ENCODE data around the gene UHRF2. TPM values are rescaled to one million over a fixed set of nuclear protein-coding genes. Genes with fewer than 3 reads are reported as not detected.

Gene UHRF2
- total RNA-seq, 1 experiment from 2014 or later, result 39.0 TPM

DNA sequence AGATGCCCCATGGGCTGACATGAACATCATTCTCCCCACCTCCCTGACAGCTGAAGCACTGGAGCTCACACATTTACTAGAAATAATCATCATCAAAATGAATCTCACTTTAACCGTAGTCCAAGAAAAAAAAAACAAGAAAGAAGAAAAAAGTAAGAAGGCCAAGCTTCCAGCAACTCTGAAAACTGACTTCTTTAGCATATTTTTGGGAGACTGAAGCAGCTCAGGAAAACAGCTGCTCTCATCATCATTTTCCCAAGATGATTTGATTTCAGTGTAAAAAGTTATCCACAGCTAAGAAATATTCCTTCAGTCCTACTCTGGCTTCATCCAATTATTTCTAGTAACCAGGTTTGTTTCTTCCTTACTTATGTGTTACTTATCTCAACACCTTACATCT lies 140.9 kb downstream of the UHRF2 start:
- Mint-ChIP-seq H3K4me3 (no peak overlapping the region), H3K9me3 (no peaks in the 10 kb centered on the region), H3K27ac (no peak overlapping the region), H3K4me1 (peaks cover 13% of the 10 kb centered on the region), H3K27me3 (ENCODE audit: low read depth) (no peaks in the 10 kb centered on the region), H3K36me3 (peaks cover 80% of the 10 kb centered on the region)
- TF ChIP-seq SMAD3 (CRISPR knock-in tag; IDR thresholded peaks at IDR 0.05; ENCODE audit: borderline replicate concordance), result no peak
- TF ChIP-seq, protein P1, sequence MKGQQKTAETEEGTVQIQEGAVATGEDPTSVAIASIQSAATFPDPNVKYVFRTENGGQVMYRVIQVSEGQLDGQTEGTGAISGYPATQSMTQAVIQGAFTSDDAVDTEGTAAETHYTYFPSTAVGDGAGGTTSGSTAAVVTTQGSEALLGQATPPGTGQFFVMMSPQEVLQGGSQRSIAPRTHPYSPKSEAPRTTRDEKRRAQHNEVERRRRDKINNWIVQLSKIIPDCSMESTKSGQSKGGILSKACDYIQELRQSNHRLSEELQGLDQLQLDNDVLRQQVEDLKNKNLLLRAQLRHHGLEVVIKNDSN (CRISPR knock-in tag; IDR thresholded peaks at IDR 0.05), result no peak
- TF ChIP-seq, protein P2, sequence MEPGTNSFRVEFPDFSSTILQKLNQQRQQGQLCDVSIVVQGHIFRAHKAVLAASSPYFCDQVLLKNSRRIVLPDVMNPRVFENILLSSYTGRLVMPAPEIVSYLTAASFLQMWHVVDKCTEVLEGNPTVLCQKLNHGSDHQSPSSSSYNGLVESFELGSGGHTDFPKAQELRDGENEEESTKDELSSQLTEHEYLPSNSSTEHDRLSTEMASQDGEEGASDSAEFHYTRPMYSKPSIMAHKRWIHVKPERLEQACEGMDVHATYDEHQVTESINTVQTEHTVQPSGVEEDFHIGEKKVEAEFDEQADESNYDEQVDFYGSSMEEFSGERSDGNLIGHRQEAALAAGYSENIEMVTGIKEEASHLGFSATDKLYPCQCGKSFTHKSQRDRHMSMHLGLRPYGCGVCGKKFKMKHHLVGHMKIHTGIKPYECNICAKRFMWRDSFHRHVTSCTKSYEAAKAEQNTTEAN (CRISPR knock-in tag; IDR thresholded peaks at IDR 0.05), result no peak
- TF ChIP-seq CREM (CRISPR knock-in tag; IDR thresholded peaks at IDR 0.05), result no peak
- no peak for TF ChIP-seq ZNF423 (CRISPR knock-in tag; IDR thresholded peaks at IDR 0.05)
- TF ChIP-seq, protein P3, sequence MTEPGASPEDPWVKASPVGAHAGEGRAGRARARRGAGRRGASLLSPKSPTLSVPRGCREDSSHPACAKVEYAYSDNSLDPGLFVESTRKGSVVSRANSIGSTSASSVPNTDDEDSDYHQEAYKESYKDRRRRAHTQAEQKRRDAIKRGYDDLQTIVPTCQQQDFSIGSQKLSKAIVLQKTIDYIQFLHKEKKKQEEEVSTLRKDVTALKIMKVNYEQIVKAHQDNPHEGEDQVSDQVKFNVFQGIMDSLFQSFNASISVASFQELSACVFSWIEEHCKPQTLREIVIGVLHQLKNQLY (CRISPR knock-in tag; IDR thresholded peaks at IDR 0.05), result no peak
- TF ChIP-seq OVOL2 (CRISPR knock-in tag; IDR thresholded peaks at IDR 0.05; ENCODE audit: borderline replicate concordance), result no peak
- TF ChIP-seq, protein P4, sequence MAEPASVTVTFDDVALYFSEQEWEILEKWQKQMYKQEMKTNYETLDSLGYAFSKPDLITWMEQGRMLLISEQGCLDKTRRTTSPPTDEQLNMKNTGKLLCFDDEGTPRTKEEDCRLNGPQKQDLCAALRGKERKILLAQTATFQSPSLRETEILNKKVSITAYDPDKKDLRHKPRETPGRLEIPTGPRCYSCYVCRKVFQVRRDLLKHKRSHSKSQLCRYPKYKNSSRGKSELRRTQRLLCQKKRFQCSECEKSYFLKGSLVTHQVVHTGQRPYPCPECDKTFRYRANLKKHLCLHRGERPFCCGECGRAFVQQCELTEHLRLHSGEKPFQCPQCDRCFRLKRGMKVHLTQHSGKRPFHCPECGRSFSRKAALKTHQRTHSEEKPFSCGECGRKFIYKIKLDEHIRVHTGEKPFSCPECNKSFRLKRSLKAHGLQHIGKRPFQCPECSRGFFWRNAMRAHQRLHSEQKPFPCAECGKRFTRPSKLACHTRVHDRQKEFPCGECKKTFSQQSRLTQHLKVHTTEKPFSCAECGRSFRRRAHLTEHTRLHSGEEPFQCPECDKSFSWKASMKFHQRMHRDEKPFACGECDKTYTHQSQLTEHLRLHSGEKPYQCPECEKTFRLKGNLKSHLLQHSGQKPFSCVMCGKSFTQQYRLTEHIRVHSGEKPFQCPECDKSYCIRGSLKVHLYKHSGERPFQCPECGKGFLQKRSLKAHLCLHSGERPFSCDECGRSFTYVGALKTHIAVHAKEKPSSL (CRISPR knock-in tag; conservative IDR thresholded peaks at IDR 0.05), result no peak
- TF ChIP-seq, protein P5, sequence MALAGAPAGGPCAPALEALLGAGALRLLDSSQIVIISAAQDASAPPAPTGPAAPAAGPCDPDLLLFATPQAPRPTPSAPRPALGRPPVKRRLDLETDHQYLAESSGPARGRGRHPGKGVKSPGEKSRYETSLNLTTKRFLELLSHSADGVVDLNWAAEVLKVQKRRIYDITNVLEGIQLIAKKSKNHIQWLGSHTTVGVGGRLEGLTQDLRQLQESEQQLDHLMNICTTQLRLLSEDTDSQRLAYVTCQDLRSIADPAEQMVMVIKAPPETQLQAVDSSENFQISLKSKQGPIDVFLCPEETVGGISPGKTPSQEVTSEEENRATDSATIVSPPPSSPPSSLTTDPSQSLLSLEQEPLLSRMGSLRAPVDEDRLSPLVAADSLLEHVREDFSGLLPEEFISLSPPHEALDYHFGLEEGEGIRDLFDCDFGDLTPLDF (CRISPR knock-in tag; IDR thresholded peaks at IDR 0.05), result no peak
- no peak for TF ChIP-seq ZNF219 (CRISPR knock-in tag; IDR thresholded peaks at IDR 0.05; ENCODE audit: borderline replicate concordance)
- TF ChIP-seq GABPB1 (CRISPR knock-in tag; IDR thresholded peaks at IDR 0.05), result no peak
- no peak for TF ChIP-seq SOX15 (CRISPR knock-in tag; IDR thresholded peaks at IDR 0.05)
- no peak for TF ChIP-seq ETV6 (CRISPR knock-in tag; IDR thresholded peaks at IDR 0.05)
- TF ChIP-seq, protein P6, sequence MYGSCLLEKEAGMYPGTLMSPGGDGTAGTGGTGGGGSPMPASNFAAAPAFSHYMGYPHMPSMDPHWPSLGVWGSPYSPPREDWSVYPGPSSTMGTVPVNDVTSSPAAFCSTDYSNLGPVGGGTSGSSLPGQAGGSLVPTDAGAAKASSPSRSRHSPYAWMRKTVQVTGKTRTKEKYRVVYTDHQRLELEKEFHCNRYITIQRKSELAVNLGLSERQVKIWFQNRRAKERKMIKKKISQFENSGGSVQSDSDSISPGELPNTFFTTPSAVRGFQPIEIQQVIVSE (CRISPR knock-in tag; IDR thresholded peaks at IDR 0.05; ENCODE audit: borderline replicate concordance), result no peak
- TF ChIP-seq, protein P7, sequence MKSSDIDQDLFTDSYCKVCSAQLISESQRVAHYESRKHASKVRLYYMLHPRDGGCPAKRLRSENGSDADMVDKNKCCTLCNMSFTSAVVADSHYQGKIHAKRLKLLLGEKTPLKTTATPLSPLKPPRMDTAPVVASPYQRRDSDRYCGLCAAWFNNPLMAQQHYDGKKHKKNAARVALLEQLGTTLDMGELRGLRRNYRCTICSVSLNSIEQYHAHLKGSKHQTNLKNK (CRISPR knock-in tag; IDR thresholded peaks at IDR 0.05), result no peak
- TF ChIP-seq, protein P8, sequence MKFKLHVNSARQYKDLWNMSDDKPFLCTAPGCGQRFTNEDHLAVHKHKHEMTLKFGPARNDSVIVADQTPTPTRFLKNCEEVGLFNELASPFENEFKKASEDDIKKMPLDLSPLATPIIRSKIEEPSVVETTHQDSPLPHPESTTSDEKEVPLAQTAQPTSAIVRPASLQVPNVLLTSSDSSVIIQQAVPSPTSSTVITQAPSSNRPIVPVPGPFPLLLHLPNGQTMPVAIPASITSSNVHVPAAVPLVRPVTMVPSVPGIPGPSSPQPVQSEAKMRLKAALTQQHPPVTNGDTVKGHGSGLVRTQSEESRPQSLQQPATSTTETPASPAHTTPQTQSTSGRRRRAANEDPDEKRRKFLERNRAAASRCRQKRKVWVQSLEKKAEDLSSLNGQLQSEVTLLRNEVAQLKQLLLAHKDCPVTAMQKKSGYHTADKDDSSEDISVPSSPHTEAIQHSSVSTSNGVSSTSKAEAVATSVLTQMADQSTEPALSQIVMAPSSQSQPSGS (CRISPR knock-in tag; IDR thresholded peaks at IDR 0.05; ENCODE audit: borderline replicate concordance, low read depth), result no peak
- TF ChIP-seq, protein P9, sequence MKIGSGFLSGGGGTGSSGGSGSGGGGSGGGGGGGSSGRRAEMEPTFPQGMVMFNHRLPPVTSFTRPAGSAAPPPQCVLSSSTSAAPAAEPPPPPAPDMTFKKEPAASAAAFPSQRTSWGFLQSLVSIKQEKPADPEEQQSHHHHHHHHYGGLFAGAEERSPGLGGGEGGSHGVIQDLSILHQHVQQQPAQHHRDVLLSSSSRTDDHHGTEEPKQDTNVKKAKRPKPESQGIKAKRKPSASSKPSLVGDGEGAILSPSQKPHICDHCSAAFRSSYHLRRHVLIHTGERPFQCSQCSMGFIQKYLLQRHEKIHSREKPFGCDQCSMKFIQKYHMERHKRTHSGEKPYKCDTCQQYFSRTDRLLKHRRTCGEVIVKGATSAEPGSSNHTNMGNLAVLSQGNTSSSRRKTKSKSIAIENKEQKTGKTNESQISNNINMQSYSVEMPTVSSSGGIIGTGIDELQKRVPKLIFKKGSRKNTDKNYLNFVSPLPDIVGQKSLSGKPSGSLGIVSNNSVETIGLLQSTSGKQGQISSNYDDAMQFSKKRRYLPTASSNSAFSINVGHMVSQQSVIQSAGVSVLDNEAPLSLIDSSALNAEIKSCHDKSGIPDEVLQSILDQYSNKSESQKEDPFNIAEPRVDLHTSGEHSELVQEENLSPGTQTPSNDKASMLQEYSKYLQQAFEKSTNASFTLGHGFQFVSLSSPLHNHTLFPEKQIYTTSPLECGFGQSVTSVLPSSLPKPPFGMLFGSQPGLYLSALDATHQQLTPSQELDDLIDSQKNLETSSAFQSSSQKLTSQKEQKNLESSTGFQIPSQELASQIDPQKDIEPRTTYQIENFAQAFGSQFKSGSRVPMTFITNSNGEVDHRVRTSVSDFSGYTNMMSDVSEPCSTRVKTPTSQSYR (CRISPR knock-in tag; IDR thresholded peaks at IDR 0.05), result no peak
- no peak for TF ChIP-seq TEAD4 (CRISPR knock-in tag; IDR thresholded peaks at IDR 0.05)
- ChIA-PET POLR2A (no interaction called here), CTCF (no interaction called here)
- ATAC-seq, result no peak
- DNase-seq (ENCODE audit: low spot score), result no peak

Other genes starting within 250 kb of the UHRF2 start
- 0.07 TPM in 1 of 3 replicates, not detected in the others for gene IL33, start 197.4 kb upstream of the UHRF2 start, total RNA-seq (2021)
- not detected in 3 replicates for gene TPD52L3, start 84.8 kb upstream of the UHRF2 start, total RNA-seq (2021)
- 136 to 153 TPM (median 145 TPM) in 3 replicates for gene GLDC, start 232.5 kb downstream of the UHRF2 start, total RNA-seq (2021)